Liver (tissue), 3 donors: ENCODE measurements around the gene DOCK11.

ENCODE experiments used
- CTCF ChIP-seq: fragments of 150-350 bp; IDR thresholded peaks from 2 replicates; pipeline ENCODE4 v1.5.1; 2017; ENCODE audit warnings: improper control_type of control experiment, low read depth, low read length; ENCODE audit not compliant: missing input control
- GABPA ChIP-seq, 2 donors: IDR thresholded peaks in 1 of 2; conservative IDR thresholded peaks in 1 of 2; 2 replicates each; pipeline ENCODE4 v1.6.1; 2016; ENCODE audit warnings: antibody characterized with exemption in 2 of 2, mild to moderate bottlenecking in 1 of 2, moderate library complexity in 1 of 2
- JUND ChIP-seq, 2 donors: IDR thresholded peaks; 2 replicates each; pipeline ENCODE4 v1.6.1; 2016; ENCODE audit warnings: antibody characterized with exemption in 2 of 2
- MAX ChIP-seq: IDR thresholded peaks from 2 replicates; pipeline ENCODE4 v1.6.1; 2016; ENCODE audit warnings: antibody characterized with exemption
- RAD21 ChIP-seq, 2 donors: IDR thresholded peaks; 2 replicates each; pipeline ENCODE4 v1.6.1; 2016; ENCODE audit warnings: antibody characterized with exemption in 2 of 2, mild to moderate bottlenecking in 2 of 2
- REST ChIP-seq: IDR thresholded peaks from 2 replicates; pipeline ENCODE4 v1.6.1; 2016; ENCODE audit warnings: antibody characterized with exemption, mild to moderate bottlenecking
- SP1 ChIP-seq: IDR thresholded peaks from 2 replicates; pipeline ENCODE4 v1.6.1; 2018; ENCODE audit warnings: antibody characterized with exemption, mild to moderate bottlenecking
- TAF1 ChIP-seq: conservative IDR thresholded peaks from 2 replicates; pipeline ENCODE4 v1.6.1; 2016; ENCODE audit warnings: antibody characterized with exemption, mild to moderate bottlenecking
- donor health status: healthy.
- donor health status: healthy.

- TF ChIP-seq CTCF (no peak), RAD21 (IDR thresholded peaks at IDR 0.05) (no peak), MAX (no peak), GABPA (IDR thresholded peaks at IDR 0.05 in 1 of 2, conservative IDR thresholded peaks at IDR 0.05 in 1 of 2) (no peak), TAF1 (no peak), SP1 (no peak), JUND (IDR thresholded peaks at IDR 0.05) (no peak), REST (no peak)
Observed at GRCh38 chrX:118621081-118621759, 125.6 kb downstream of the DOCK11 start.
